ENCODE data around the gene ARFIP2.

Gene ARFIP2

GRCh38 chr11:6456361-6457073 lies 24.6 kb downstream of the ARFIP2 start:
- H2AFZ ChIP-seq (ENCODE audit: low read depth, low read length): no peak overlapping the region
- no peaks in the 10 kb centered on the region for H3K9me3 ChIP-seq (ENCODE audit: control insufficient read depth, low read length)
- H2BK12ac ChIP-seq (ENCODE audit: low read length in 2 of 2): no peak overlapping the region
- peak overlapping the region in 1 of 2 experiments; percentile 10 for H3K4me3 ChIP-seq (ENCODE audit: insufficient read depth in 1 of 2, low read depth in 1 of 2, low read length in 2 of 2)
- H3K9ac ChIP-seq (ENCODE audit: low read length): no peak overlapping the region
- H3K79me1 ChIP-seq (replicated peaks; ENCODE audit: low read length, poor library complexity, severe bottlenecking): peaks cover 1% of the 10 kb centered on the region
- H4K8ac ChIP-seq (ENCODE audit: low read length): no peak overlapping the region
- 96% methylated on average over 56 of the region's 56 CpGs for WGBS
- H3K36me3 ChIP-seq (ENCODE audit: control insufficient read depth in 1 of 2, insufficient read depth in 2 of 2, low read depth in 1 of 2, low read length in 2 of 2): peaks cover 50 to 86% of the 10 kb centered on the region in 2 experiments
- H2BK5ac ChIP-seq (ENCODE audit: low read depth, low read length, poor library complexity, severe bottlenecking): no peak overlapping the region
- H2AK5ac ChIP-seq (ENCODE audit: low read length, severe bottlenecking): no peak overlapping the region
- H4K91ac ChIP-seq (ENCODE audit: low read length): peak overlapping the region; percentile 49
- H3K4me2 ChIP-seq (ENCODE audit: low read length, poor library complexity, severe bottlenecking): no peak overlapping the region
- no peaks in the 10 kb centered on the region for H3K27me3 ChIP-seq (ENCODE audit: control insufficient read depth in 1 of 2, insufficient read depth in 1 of 2, low read length in 2 of 2)
- no peak for DNase-seq
- H3K18ac ChIP-seq (ENCODE audit: low read depth in 1 of 2, low read length in 2 of 2): no peak overlapping the region
- H3K27ac ChIP-seq (ENCODE audit: low read length, poor library complexity, severe bottlenecking): no peak overlapping the region
- no peak overlapping the region for H2BK15ac ChIP-seq (ENCODE audit: low read depth, poor library complexity, severe bottlenecking)
- H2BK120ac ChIP-seq (ENCODE audit: low read depth, low read length): no peak overlapping the region
- H3K4ac ChIP-seq (ENCODE audit: low read depth in 1 of 2, low read length in 2 of 2): no peak overlapping the region
- no peaks in the 10 kb centered on the region for H3K4me1 ChIP-seq (ENCODE audit: control insufficient read depth, insufficient read depth, low read depth, low read length)
- H3K14ac ChIP-seq (ENCODE audit: low read length in 2 of 2): no peak overlapping the region
- H3K23ac ChIP-seq (ENCODE audit: low read length in 2 of 2): no peak overlapping the region

GRCh38 chr11:6455070-6455469 lies 26.1 kb downstream of the ARFIP2 start:
- Histone ChIP-seq H2BK15ac (ENCODE audit: low read depth, poor library complexity, severe bottlenecking) (no peak overlapping the region), H3K4me2 (ENCODE audit: low read length, poor library complexity, severe bottlenecking) (no peak overlapping the region), H4K91ac (ENCODE audit: low read length) (no peak overlapping the region), H3K4me3 (ENCODE audit: insufficient read depth in 1 of 2, low read depth in 1 of 2, low read length in 2 of 2) (no peak overlapping the region), H3K9me3 (ENCODE audit: control insufficient read depth, low read length) (no peaks in the 10 kb centered on the region), H3K79me1 (replicated peaks; ENCODE audit: low read length, poor library complexity, severe bottlenecking) (peaks cover 1% of the 10 kb centered on the region), H2BK5ac (ENCODE audit: low read depth, low read length, poor library complexity, severe bottlenecking) (no peak overlapping the region), H3K27me3 (ENCODE audit: control insufficient read depth in 1 of 2, insufficient read depth in 1 of 2, low read length in 2 of 2) (no peaks in the 10 kb centered on the region), H3K14ac (ENCODE audit: low read length in 2 of 2) (no peak overlapping the region), H3K23ac (ENCODE audit: low read length in 2 of 2) (no peak overlapping the region), H3K9ac (ENCODE audit: low read length) (no peak overlapping the region), H2BK120ac (ENCODE audit: low read depth, low read length) (no peak overlapping the region), H3K4me1 (ENCODE audit: control insufficient read depth, insufficient read depth, low read depth, low read length) (no peaks in the 10 kb centered on the region), H2AK5ac (ENCODE audit: low read length, severe bottlenecking) (no peak overlapping the region), H4K8ac (ENCODE audit: low read length) (no peak overlapping the region), H3K36me3 (ENCODE audit: control insufficient read depth in 1 of 2, insufficient read depth in 2 of 2, low read depth in 1 of 2, low read length in 2 of 2) (peaks cover 63 to 86% of the 10 kb centered on the region in 2 experiments), H2AFZ (ENCODE audit: low read depth, low read length) (no peak overlapping the region), H3K4ac (ENCODE audit: low read depth in 1 of 2, low read length in 2 of 2) (no peak overlapping the region), H3K27ac (ENCODE audit: low read length, poor library complexity, severe bottlenecking) (no peak overlapping the region), H3K18ac (ENCODE audit: low read depth in 1 of 2, low read length in 2 of 2) (no peak overlapping the region), H2BK12ac (ENCODE audit: low read length in 2 of 2) (no peak overlapping the region)
- WGBS: 100% methylated on average over 1 of the region's 2 CpGs
- no peak for DNase-seq

GRCh38 chr11:6453152-6453551 lies 28.0 kb downstream of the ARFIP2 start:
- Histone ChIP-seq H2BK15ac (ENCODE audit: low read depth, poor library complexity, severe bottlenecking) (no peak overlapping the region), H2AK5ac (ENCODE audit: low read length, severe bottlenecking) (no peak overlapping the region), H3K79me1 (replicated peaks; ENCODE audit: low read length, poor library complexity, severe bottlenecking) (peaks cover 1% of the 10 kb centered on the region), H3K9me3 (ENCODE audit: control insufficient read depth, low read length) (no peaks in the 10 kb centered on the region), H3K27me3 (ENCODE audit: control insufficient read depth in 1 of 2, insufficient read depth in 1 of 2, low read length in 2 of 2) (no peaks in the 10 kb centered on the region), H3K4ac (ENCODE audit: low read depth in 1 of 2, low read length in 2 of 2) (no peak overlapping the region), H3K4me1 (ENCODE audit: control insufficient read depth, insufficient read depth, low read depth, low read length) (no peaks in the 10 kb centered on the region), H3K14ac (ENCODE audit: low read length in 2 of 2) (no peak overlapping the region), H2BK120ac (ENCODE audit: low read depth, low read length) (no peak overlapping the region), H2AFZ (ENCODE audit: low read depth, low read length) (no peak overlapping the region), H3K4me2 (ENCODE audit: low read length, poor library complexity, severe bottlenecking) (no peak overlapping the region), H4K8ac (ENCODE audit: low read length) (no peak overlapping the region), H3K23ac (ENCODE audit: low read length in 2 of 2) (no peak overlapping the region), H3K18ac (ENCODE audit: low read depth in 1 of 2, low read length in 2 of 2) (no peak overlapping the region), H3K4me3 (ENCODE audit: insufficient read depth in 1 of 2, low read depth in 1 of 2, low read length in 2 of 2) (no peak overlapping the region), H3K9ac (ENCODE audit: low read length) (no peak overlapping the region), H2BK5ac (ENCODE audit: low read depth, low read length, poor library complexity, severe bottlenecking) (no peak overlapping the region), H2BK12ac (ENCODE audit: low read length in 2 of 2) (no peak overlapping the region), H4K91ac (ENCODE audit: low read length) (no peak overlapping the region), H3K36me3 (ENCODE audit: control insufficient read depth in 1 of 2, insufficient read depth in 2 of 2, low read depth in 1 of 2, low read length in 2 of 2) (peaks cover 71 to 87% of the 10 kb centered on the region in 2 experiments), H3K27ac (ENCODE audit: low read length, poor library complexity, severe bottlenecking) (no peak overlapping the region)
- no peak for DNase-seq
- WGBS: 100% methylated on average over 2 of the region's 2 CpGs

- H2AK5ac ChIP-seq (ENCODE audit: low read length, severe bottlenecking): no peak overlapping the region
- no peak overlapping the region for H3K18ac ChIP-seq (ENCODE audit: low read depth in 1 of 2, low read length in 2 of 2)
- no peak overlapping the region for H3K4me2 ChIP-seq (ENCODE audit: low read length, poor library complexity, severe bottlenecking)
- no peaks in the 10 kb centered on the region for H3K4me1 ChIP-seq (ENCODE audit: control insufficient read depth, insufficient read depth, low read depth, low read length)
- H4K91ac ChIP-seq (ENCODE audit: low read length): no peak overlapping the region
- no peak overlapping the region for H3K4ac ChIP-seq (ENCODE audit: low read depth in 1 of 2, low read length in 2 of 2)
- no peak overlapping the region for H2BK12ac ChIP-seq (ENCODE audit: low read length in 2 of 2)
- H2BK5ac ChIP-seq (ENCODE audit: low read depth, low read length, poor library complexity, severe bottlenecking): no peak overlapping the region
- no peak overlapping the region for H4K8ac ChIP-seq (ENCODE audit: low read length)
- peaks cover 64 to 87% of the 10 kb centered on the region in 2 experiments for H3K36me3 ChIP-seq (ENCODE audit: control insufficient read depth in 1 of 2, insufficient read depth in 2 of 2, low read depth in 1 of 2, low read length in 2 of 2)
- no peak overlapping the region for H3K23ac ChIP-seq (ENCODE audit: low read length in 2 of 2)
- H2AFZ ChIP-seq (ENCODE audit: low read depth, low read length): no peak overlapping the region
- no peak overlapping the region for H3K4me3 ChIP-seq (ENCODE audit: insufficient read depth in 1 of 2, low read depth in 1 of 2, low read length in 2 of 2)
- no peak for DNase-seq
- no peaks in the 10 kb centered on the region for H3K27me3 ChIP-seq (ENCODE audit: control insufficient read depth in 1 of 2, insufficient read depth in 1 of 2, low read length in 2 of 2)
- no peak overlapping the region for H3K9ac ChIP-seq (ENCODE audit: low read length)
- H3K14ac ChIP-seq (ENCODE audit: low read length in 2 of 2): no peak overlapping the region
- H3K79me1 ChIP-seq (replicated peaks; ENCODE audit: low read length, poor library complexity, severe bottlenecking): no peaks in the 10 kb centered on the region
- 92% methylated on average over 3 of the region's 3 CpGs for WGBS
- H3K9me3 ChIP-seq (ENCODE audit: control insufficient read depth, low read length): no peaks in the 10 kb centered on the region
- H2BK15ac ChIP-seq (ENCODE audit: low read depth, poor library complexity, severe bottlenecking): no peak overlapping the region
- no peak overlapping the region for H3K27ac ChIP-seq (ENCODE audit: low read length, poor library complexity, severe bottlenecking)
- no peak overlapping the region for H2BK120ac ChIP-seq (ENCODE audit: low read depth, low read length)
Measured at GRCh38 chr11:6452219-6452618, 28.9 kb downstream of the ARFIP2 start.
